ENCODE data around the gene PPP6R3.

The PPP6R3 gene

GRCh38 chr11:68659158-68659921 lies 198.8 kb downstream of the PPP6R3 start:
- Histone ChIP-seq H3K4me1 (ENCODE audit: insufficient read depth, low read length, poor library complexity, severe bottlenecking) (no peaks in the 10 kb centered on the region), H3K9me2 (replicated peaks; ENCODE audit: low read depth, low read length) (no peaks in the 10 kb centered on the region), H3K79me2 (ENCODE audit: insufficient read depth, low read length) (no peaks in the 10 kb centered on the region), H3K36me3 (ENCODE audit: insufficient read depth, low read length) (no peaks in the 10 kb centered on the region), H3K9me3 (ENCODE audit: insufficient read depth, low read depth, low read length) (no peaks in the 10 kb centered on the region; the same call in 1 of the 2 replicates), H3K27me3 (ENCODE audit: insufficient read depth, low read length, poor library complexity, severe bottlenecking) (no peaks in the 10 kb centered on the region), H3K9ac (ENCODE audit: low read depth, low read length, poor library complexity, severe bottlenecking) (no peak overlapping the region), H2AFZ (ENCODE audit: low read length) (no peak overlapping the region), H3K4me3 (ENCODE audit: low read length, poor library complexity, severe bottlenecking) (no peak overlapping the region), H4K20me1 (ENCODE audit: insufficient read depth, low read length, poor library complexity, severe bottlenecking) (no peaks in the 10 kb centered on the region), H3F3A (ENCODE audit: low read depth) (no peaks in the 10 kb centered on the region), H3K4me2 (ENCODE audit: low read depth, low read length, poor library complexity, severe bottlenecking) (no peak overlapping the region)
- TF ChIP-seq EZH2phosphoT487 (IDR thresholded peaks at IDR 0.05; ENCODE audit: borderline replicate concordance), result no peak
- TF ChIP-seq CTCF (conservative IDR thresholded peaks at IDR 0.05; ENCODE audit: low read length), result no peak

DNA sequence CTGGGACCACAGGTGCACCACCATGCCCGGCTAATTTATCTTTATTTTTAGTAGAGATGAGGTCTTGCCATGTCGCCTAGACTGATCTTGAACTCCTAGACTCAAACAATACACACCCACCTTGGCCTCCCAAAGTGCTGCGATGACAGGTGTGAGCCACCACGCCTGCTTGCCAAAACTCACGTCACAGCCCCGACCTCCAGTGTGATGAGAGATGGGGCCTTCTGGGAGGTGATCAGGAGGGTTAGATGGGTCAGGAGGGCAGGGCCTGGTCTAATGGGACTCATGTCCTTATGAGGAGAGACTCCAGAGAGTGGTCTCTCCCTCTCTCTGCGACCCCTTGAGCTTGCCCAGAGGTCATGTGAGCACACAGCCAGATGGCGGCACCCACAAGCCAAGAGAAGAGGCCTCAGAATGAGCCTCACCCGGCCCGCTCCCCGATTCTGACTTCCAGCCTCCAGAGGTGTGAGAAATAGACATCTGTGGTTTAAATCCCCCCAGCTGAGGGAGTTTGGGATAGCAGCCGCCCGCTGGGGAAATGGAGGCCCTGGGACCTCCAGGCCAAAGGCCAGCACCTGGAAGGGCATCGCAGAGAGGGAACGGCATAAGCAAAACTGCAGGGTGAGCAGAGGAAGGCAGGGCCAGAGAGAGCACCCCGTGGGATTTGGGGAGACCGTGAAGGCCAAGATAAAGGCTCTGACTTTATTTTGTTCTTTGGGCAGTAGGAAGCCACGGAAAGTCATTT lies 199.7 kb downstream of the PPP6R3 start:
- no peaks in the 10 kb centered on the region for H3K4me1 ChIP-seq (ENCODE audit: insufficient read depth, low read length, poor library complexity, severe bottlenecking)
- H3F3A ChIP-seq (ENCODE audit: low read depth), result no peaks in the 10 kb centered on the region
- H3K79me2 ChIP-seq (ENCODE audit: insufficient read depth, low read length), result no peaks in the 10 kb centered on the region
- no peaks in the 10 kb centered on the region for H3K27me3 ChIP-seq (ENCODE audit: insufficient read depth, low read length, poor library complexity, severe bottlenecking)
- H3K4me2 ChIP-seq (ENCODE audit: low read depth, low read length, poor library complexity, severe bottlenecking), result no peak overlapping the region
- H2AFZ ChIP-seq (ENCODE audit: low read length), result no peak overlapping the region
- no peak overlapping the region for H3K9ac ChIP-seq (ENCODE audit: low read depth, low read length, poor library complexity, severe bottlenecking)
- H3K36me3 ChIP-seq (ENCODE audit: insufficient read depth, low read length), result no peaks in the 10 kb centered on the region
- no peaks in the 10 kb centered on the region for H4K20me1 ChIP-seq (ENCODE audit: insufficient read depth, low read length, poor library complexity, severe bottlenecking)
- H3K9me3 ChIP-seq (ENCODE audit: insufficient read depth, low read depth, low read length), result no peaks in the 10 kb centered on the region; the same call in 1 of the 2 replicates
- TF ChIP-seq CTCF (conservative IDR thresholded peaks at IDR 0.05; ENCODE audit: low read length) (no peak), EZH2phosphoT487 (IDR thresholded peaks at IDR 0.05; ENCODE audit: borderline replicate concordance) (no peak)
- no peaks in the 10 kb centered on the region for H3K9me2 ChIP-seq (replicated peaks; ENCODE audit: low read depth, low read length)
- H3K4me3 ChIP-seq (ENCODE audit: low read length, poor library complexity, severe bottlenecking), result no peak overlapping the region

- Histone ChIP-seq H3K36me3 (ENCODE audit: insufficient read depth, low read length) (no peaks in the 10 kb centered on the region), H3K4me3 (ENCODE audit: low read length, poor library complexity, severe bottlenecking) (no peak overlapping the region), H2AFZ (ENCODE audit: low read length) (no peak overlapping the region), H3K27me3 (ENCODE audit: insufficient read depth, low read length, poor library complexity, severe bottlenecking) (no peaks in the 10 kb centered on the region), H3K9me2 (replicated peaks; ENCODE audit: low read depth, low read length) (no peaks in the 10 kb centered on the region), H3F3A (ENCODE audit: low read depth) (no peaks in the 10 kb centered on the region), H3K4me2 (ENCODE audit: low read depth, low read length, poor library complexity, severe bottlenecking) (no peak overlapping the region), H4K20me1 (ENCODE audit: insufficient read depth, low read length, poor library complexity, severe bottlenecking) (no peaks in the 10 kb centered on the region), H3K4me1 (ENCODE audit: insufficient read depth, low read length, poor library complexity, severe bottlenecking) (no peaks in the 10 kb centered on the region), H3K9ac (ENCODE audit: low read depth, low read length, poor library complexity, severe bottlenecking) (no peak overlapping the region), H3K9me3 (ENCODE audit: insufficient read depth, low read depth, low read length) (no peaks in the 10 kb centered on the region; the same call in 1 of the 2 replicates), H3K79me2 (ENCODE audit: insufficient read depth, low read length) (no peaks in the 10 kb centered on the region)
- TF ChIP-seq EZH2phosphoT487 (IDR thresholded peaks at IDR 0.05; ENCODE audit: borderline replicate concordance), result no peak
- no peak for TF ChIP-seq CTCF (conservative IDR thresholded peaks at IDR 0.05; ENCODE audit: low read length)
Observed at GRCh38 chr11:68661014-68661413, 200.5 kb downstream of the PPP6R3 start.

Measured in Loucy (cell line).